HepG2 (cell line): Measurements from ENCODE around the gene HOXC9. TPM values are rescaled to one million over a fixed set of nuclear protein-coding genes. Genes with fewer than 3 reads are reported as not detected.

Experiments
- ATAC-seq: fragments of 200-7000 bp; cut with Tn5 transposase; 3 replicates; pipeline ENCODE4 v1.9.1; 2020; ENCODE audit warnings: mild to moderate bottlenecking, moderate library complexity
- BruUV-seq: library from RNA; stranded (reverse); fragments of 400-500 nt; replicated peaks from 2 replicates; lab custom pipeline; 2021; lab: Mats Ljungman, UMichigan
- CTCF ChIA-PET: fragments of 300-600 bp; formaldehyde crosslinking; extraction: SDS; loops from one replicate; lab custom pipeline; 2021; ENCODE audit warnings: low total read pairs, inconsistent platforms, low intra/inter-chr PET ratio; lab: Yijun Ruan, JAX
- POLR2A ChIA-PET: fragments of 350-600 bp; sonication (Branson Sonifier 250); formaldehyde crosslinking; loops from one replicate; lab custom pipeline; 2020; ENCODE audit warnings: antibody characterized with exemption, inconsistent platforms; lab: Yijun Ruan, JAX
- DNase-seq: peaks from one replicate; pipeline ENCODE4 v3.0.0-alpha.2; 2015; ENCODE audit warnings: low spot score
- FAIRE-seq: peaks from 3 replicates; lab custom pipeline; 2011; peaks lifted over from hg19 to GRCh38; lab: Jason Lieb, UNC
- H2AFZ ChIP-seq: one replicate; pipeline ENCODE4 v1.6.1; 2011; ENCODE audit warnings: low read length, inconsistent platforms
- H3K27ac ChIP-seq: fragments of 300-600 bp; 3 replicates; pipeline ENCODE4 v1.8.0; 2011; ENCODE audit warnings: mixed run types, mild to moderate bottlenecking, mixed read lengths, low read length, inconsistent platforms; ENCODE audit not compliant: insufficient read depth; ENCODE audit errors: extremely low read length
- H3K27me3 ChIP-seq, 2 experiments: fragments of 200-600 bp in 1 of 2; 2 replicates in 1 of 2; 3 replicates in 1 of 2; pipeline versions ENCODE4 v1.6.0 to v1.8.0; 2011; ENCODE audit warnings: low read length in 2 of 2, mild to moderate bottlenecking in 2 of 2, moderate library complexity in 2 of 2, inconsistent platforms in 1 of 2; ENCODE audit not compliant: insufficient read depth in 2 of 2, control insufficient read depth in 1 of 2
- H3K36me3 ChIP-seq, 2 experiments: fragments of 200-600 bp in 1 of 2; replicated peaks in 1 of 2; 2 replicates in 1 of 2; 3 replicates in 1 of 2; pipeline versions ENCODE4 v1.5.1 to v1.8.0; 2011; ENCODE audit warnings: low read length in 2 of 2, inconsistent platforms in 1 of 2; ENCODE audit not compliant: insufficient read depth in 2 of 2, control insufficient read depth in 1 of 2
- H3K4me1 ChIP-seq: 2 replicates; pipeline ENCODE4 v1.5.1; 2012; ENCODE audit warnings: low read length, inconsistent platforms; ENCODE audit not compliant: insufficient read depth
- H3K4me2 ChIP-seq: 2 replicates; pipeline ENCODE4 v1.6.0; 2011; ENCODE audit warnings: low read depth, low read length, inconsistent platforms
- H3K4me3 ChIP-seq, 3 experiments: fragments of 200-600 bp in 1 of 3; sonication (generic), shearing (Covaris generic) in 1 of 3; replicated peaks in 1 of 3; 2 replicates each; pipeline ENCODE4 v1.5.1; 2011 to 2016; ENCODE audit warnings: low read length in 3 of 3, inconsistent platforms in 2 of 3, low read depth in 2 of 3, mild to moderate bottlenecking in 2 of 3, control low read depth in 1 of 3, mixed read lengths in 1 of 3; ENCODE audit not compliant: insufficient read depth in 1 of 3
- H3K79me2 ChIP-seq: one replicate; pipeline ENCODE4 v1.6.1; 2011; ENCODE audit warnings: low read length, inconsistent platforms; ENCODE audit not compliant: insufficient read depth
- H3K9ac ChIP-seq: 2 replicates; pipeline ENCODE4 v1.6.0; 2011; ENCODE audit warnings: mild to moderate bottlenecking, low read depth, low read length, inconsistent platforms; ENCODE audit not compliant: insufficient read depth
- H3K9me3 ChIP-seq: 2 replicates; pipeline ENCODE4 v1.5.1; 2012; ENCODE audit warnings: mild to moderate bottlenecking, low read length
- H4K20me1 ChIP-seq: 2 replicates; pipeline ENCODE4 v1.6.0; 2011; ENCODE audit warnings: inconsistent platforms, mild to moderate bottlenecking, low read length, moderate library complexity; ENCODE audit not compliant: insufficient read depth
- AHR ChIP-seq: IDR thresholded peaks from 2 replicates; pipeline ENCODE4 v1.6.1; 2018; ENCODE audit warnings: missing genetic modification reagents, missing compliant biosample characterization
- ATF5 ChIP-seq: sonication (generic); formaldehyde crosslinking; IDR thresholded peaks from 2 replicates; pipeline ENCODE4 v1.4.0; 2020; ENCODE audit warnings: mild to moderate bottlenecking, low read depth, missing genetic modification reagents
- FLYWCH1 ChIP-seq: sonication (generic); formaldehyde crosslinking; IDR thresholded peaks from 2 replicates; pipeline ENCODE4 v1.8.1; 2023; ENCODE audit warnings: mild to moderate bottlenecking, missing genetic modification reagents
- HIVEP1 ChIP-seq: sonication (generic); formaldehyde crosslinking; IDR thresholded peaks from 2 replicates; pipeline ENCODE4 v1.4.0; 2020; ENCODE audit warnings: mild to moderate bottlenecking, missing genetic modification reagents
- KLF13 ChIP-seq: sonication (generic); formaldehyde crosslinking; IDR thresholded peaks from 2 replicates; pipeline ENCODE4 v1.4.0; 2020; ENCODE audit warnings: mild to moderate bottlenecking, missing genetic modification reagents
- NCOR1 ChIP-seq: fragments of 200-600 bp; sonication (generic); IDR thresholded peaks from 2 replicates; pipeline ENCODE4 v1.7.0; 2017; ENCODE audit warnings: antibody characterized with exemption, low read length, borderline replicate concordance
- RFXANK ChIP-seq: IDR thresholded peaks from 2 replicates; pipeline ENCODE4 v1.6.1; 2016
- SP5 ChIP-seq: IDR thresholded peaks from 2 replicates; pipeline ENCODE4 v1.6.1; 2016; ENCODE audit warnings: low read depth, borderline replicate concordance
- TAF1 ChIP-seq: sonication (generic); formaldehyde crosslinking; IDR thresholded peaks from 2 replicates; pipeline ENCODE4 v1.4.0; 2020; ENCODE audit warnings: missing genetic modification reagents
- WIZ ChIP-seq: sonication (generic); formaldehyde crosslinking; IDR thresholded peaks from 2 replicates; pipeline ENCODE4 v1.5.1; 2020; ENCODE audit warnings: mild to moderate bottlenecking, missing genetic modification reagents
- ZBTB44 ChIP-seq: sonication (generic); formaldehyde crosslinking; IDR thresholded peaks from 2 replicates; pipeline ENCODE4 v1.4.0; 2020; ENCODE audit warnings: missing genetic modification reagents
- ZFP41 ChIP-seq: sonication (generic); formaldehyde crosslinking; IDR thresholded peaks from 2 replicates; pipeline ENCODE4 v1.4.0; 2020; ENCODE audit warnings: mild to moderate bottlenecking, missing genetic modification reagents, borderline replicate concordance
- ZNF136 ChIP-seq: sonication (generic); formaldehyde crosslinking; IDR thresholded peaks from 2 replicates; pipeline ENCODE4 v1.8.1; 2022; ENCODE audit warnings: low read depth, mild to moderate bottlenecking, moderate library complexity, missing genetic modification reagents
- ZNF264 ChIP-seq: sonication (generic); formaldehyde crosslinking; IDR thresholded peaks from 2 replicates; pipeline ENCODE4 v1.4.0; 2020; ENCODE audit warnings: missing genetic modification reagents
- ZNF3 ChIP-seq: IDR thresholded peaks from 2 replicates; pipeline ENCODE4 v1.7.0; 2017; ENCODE audit warnings: inconsistent platforms
- ZNF687 ChIP-seq: sonication (generic); formaldehyde crosslinking; IDR thresholded peaks from 2 replicates; pipeline ENCODE4 v1.5.1; 2020; ENCODE audit warnings: mild to moderate bottlenecking, missing genetic modification reagents, moderate library complexity
- ZNF709 ChIP-seq: sonication (generic); formaldehyde crosslinking; IDR thresholded peaks from 2 replicates; pipeline ENCODE4 v1.5.0; 2020; ENCODE audit warnings: mild to moderate bottlenecking, missing genetic modification reagents
- ZNF746 ChIP-seq: sonication (generic); formaldehyde crosslinking; IDR thresholded peaks from 2 replicates; pipeline ENCODE4 v1.8.0; 2022; ENCODE audit warnings: mild to moderate bottlenecking, missing genetic modification reagents
- WGBS: methylation state at CpG from one replicate; pipeline ENCODE4 v1.1.6; 2017; ENCODE audit warnings: low lambda C conversion rate; 5-methylcytosine and 5-hydroxymethylcytosine counted together
- in situ Hi-C: cut with HindIII; loops from 2 replicates; pipeline ENCODE4 v1.10.0; 2017; ENCODE audit warnings: low pct_unique_long_range_greater_than_20kb; ENCODE audit not compliant: extremely low pct_ligation_motif_present
- intact Hi-C: fragments of 100-400 bp; cut with micrococcal nuclease; formaldehyde crosslinking; loops from one replicate; pipeline ENCODE4 v1.10.0; 2022; ENCODE audit not compliant: unreplicated experiment
- polyA plus RNA-seq, 8 experiments: library from polyadenylated mRNA; depleted of rRNA in 3 of 8; stranded (reverse) in 7 of 8; unstranded in 1 of 8; fragments of >200 nt; fragmentation: Illumina TruSeq in 4 of 8; extraction: Trizol in 4 of 8; gene quantifications; 2 replicates each; pipeline versions ENCODE4 v1.2.1 to v1.2.3, GENCODE V29; 2011 to 2016; ENCODE audit warnings: low read depth in 4 of 8, missing spikeins in 1 of 8, mixed read lengths in 1 of 8; ENCODE audit not compliant: insufficient read depth in 1 of 8
- total RNA-seq, 5 experiments: library from RNA; depleted of rRNA; stranded (reverse); fragments of >200 nt; fragmentation: Illumina TruSeq; extraction: Trizol; gene quantifications; 2 replicates each; pipeline ENCODE4 v1.2.3, GENCODE V29; 2016; ENCODE audit warnings: low read depth in 1 of 5

HOXC9 gene
- total and polyA plus RNA-seq, 2 of the 13 experiments (the other 11 are each of a cell fraction or from before 2014, with no cell fraction given) = 0.11 to 1.1 TPM

GRCh38 chr12:54045401-54045800 lies 45.4 kb downstream of the HOXC9 start (continued):
- TF ChIP-seq ZBTB44 (CRISPR knock-in tag) = no peak
- no peak for TF ChIP-seq KLF13 (CRISPR knock-in tag)
- TF ChIP-seq TAF1 (CRISPR knock-in tag) = no peak
- TF ChIP-seq HIVEP1 = no peak
- TF ChIP-seq RFXANK (CRISPR knock-in tag) = no peak
- TF ChIP-seq, all 625 proteins: peak for 0

- intact Hi-C loops (no loop called here), in situ Hi-C loops (no loop called here)
- ChIA-PET CTCF (no interaction called here), POLR2A (no interaction called here)
- Histone ChIP-seq H4K20me1 (no peaks in the 10 kb centered on the region), H3K27ac (no peak overlapping the region), H3K36me3 (no peaks in the 10 kb centered on the region), H3K4me1 (no peaks in the 10 kb centered on the region), H3K4me2 (no peak overlapping the region), H2AFZ (no peak overlapping the region), H3K9ac (no peak overlapping the region), H3K27me3 (peaks cover 5 to 70% of the 10 kb centered on the region in 2 experiments), H3K79me2 (no peaks in the 10 kb centered on the region), H3K4me3 (no peak overlapping the region), H3K9me3 (no peaks in the 10 kb centered on the region)
- 44% methylated on average over 16 of the region's 16 CpGs for WGBS
- FAIRE-seq (no peak), ATAC-seq (no peak), DNase-seq (no peak)
- BruUV-seq = no TSS peak
- TF ChIP-seq ZNF709 = no peak
- no peak for TF ChIP-seq ZFP41 (CRISPR knock-in tag)
- no peak for TF ChIP-seq ZNF136 (CRISPR knock-in tag)
- TF ChIP-seq ZNF3 (CRISPR knock-in tag) = no peak
- TF ChIP-seq SP5 = no peak
- TF ChIP-seq AHR (CRISPR knock-in tag) = no peak
- TF ChIP-seq NCOR1 = no peak
- TF ChIP-seq ZNF264 = no peak
- TF ChIP-seq ATF5 = no peak
- no peak for TF ChIP-seq WIZ
- no peak for TF ChIP-seq ZNF746
- TF ChIP-seq ZNF687 (CRISPR knock-in tag) = no peak
- TF ChIP-seq FLYWCH1 (CRISPR knock-in tag) = no peak
These were observed 46.0 kb downstream of the HOXC9 start for GRCh38 chr12:54045868-54046521.
